ENCODE results near the gene TES.

DNA sequence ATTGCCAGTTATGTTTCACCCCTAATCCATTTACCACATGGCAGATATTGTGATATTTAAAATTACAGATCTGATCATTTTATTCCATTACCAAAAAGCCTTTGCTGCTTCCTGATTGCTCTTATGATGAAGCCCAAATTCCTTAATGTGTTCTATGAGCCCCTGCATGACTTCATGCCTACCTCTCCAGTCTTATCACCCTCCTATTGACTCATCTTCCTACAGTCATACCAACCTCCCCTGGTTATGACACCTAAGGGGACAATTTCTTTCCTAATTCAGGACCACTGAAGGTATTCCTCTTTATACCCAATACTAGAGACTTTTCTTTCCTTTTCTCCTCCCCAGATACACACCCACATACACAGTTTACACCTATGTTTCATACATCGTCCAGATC is 36.0 kb downstream of the TES start:
- TF ChIP-seq, protein P1, sequence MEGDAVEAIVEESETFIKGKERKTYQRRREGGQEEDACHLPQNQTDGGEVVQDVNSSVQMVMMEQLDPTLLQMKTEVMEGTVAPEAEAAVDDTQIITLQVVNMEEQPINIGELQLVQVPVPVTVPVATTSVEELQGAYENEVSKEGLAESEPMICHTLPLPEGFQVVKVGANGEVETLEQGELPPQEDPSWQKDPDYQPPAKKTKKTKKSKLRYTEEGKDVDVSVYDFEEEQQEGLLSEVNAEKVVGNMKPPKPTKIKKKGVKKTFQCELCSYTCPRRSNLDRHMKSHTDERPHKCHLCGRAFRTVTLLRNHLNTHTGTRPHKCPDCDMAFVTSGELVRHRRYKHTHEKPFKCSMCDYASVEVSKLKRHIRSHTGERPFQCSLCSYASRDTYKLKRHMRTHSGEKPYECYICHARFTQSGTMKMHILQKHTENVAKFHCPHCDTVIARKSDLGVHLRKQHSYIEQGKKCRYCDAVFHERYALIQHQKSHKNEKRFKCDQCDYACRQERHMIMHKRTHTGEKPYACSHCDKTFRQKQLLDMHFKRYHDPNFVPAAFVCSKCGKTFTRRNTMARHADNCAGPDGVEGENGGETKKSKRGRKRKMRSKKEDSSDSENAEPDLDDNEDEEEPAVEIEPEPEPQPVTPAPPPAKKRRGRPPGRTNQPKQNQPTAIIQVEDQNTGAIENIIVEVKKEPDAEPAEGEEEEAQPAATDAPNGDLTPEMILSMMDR (IDR thresholded peaks at IDR 0.05): no peak
- TF ChIP-seq POLR2A (IDR thresholded peaks at IDR 0.05): no peak

Data from body of pancreas (tissue), 4 donors.